Neural cell (in vitro differentiated cells): ENCODE measurements around the gene EPHB4.

ENCODE experiments used
- EP300 ChIP-seq: fragments of 450-650 bp; conservative IDR thresholded peaks from 2 replicates; pipeline ENCODE4 v1.6.1; 2014; ENCODE audit warnings: antibody characterized with exemption, mild to moderate bottlenecking, moderate library complexity; ENCODE audit not compliant: poor library complexity, severe bottlenecking
- EZH2 ChIP-seq: fragments of 200-600, 300-800 bp; shearing (Covaris generic), sonication (generic); IDR thresholded peaks from 2 replicates; pipeline ENCODE4 v1.6.1; 2014; ENCODE audit warnings: antibody characterized with exemption, low read length, borderline replicate concordance, mild to moderate bottlenecking; ENCODE audit not compliant: insufficient read depth, poor library complexity, severe bottlenecking
- POLR2AphosphoS5 ChIP-seq: IDR thresholded peaks from 2 replicates; pipeline ENCODE4 v1.6.1; 2012
- RAD21 ChIP-seq: fragments of 450-650 bp; conservative IDR thresholded peaks from 2 replicates; pipeline ENCODE4 v1.6.1; 2014; ENCODE audit warnings: antibody characterized with exemption, mild to moderate bottlenecking, moderate library complexity
- TF ChIP-seq, protein P1 (sequence below): fragments of 450-650 bp; IDR thresholded peaks from 2 replicates; pipeline ENCODE4 v1.5.1; 2014; ENCODE audit warnings: antibody characterized with exemption, mild to moderate bottlenecking, moderate library complexity; ENCODE audit not compliant: poor library complexity, severe bottlenecking
- TF ChIP-seq, protein P2 (sequence below): IDR thresholded peaks from 2 replicates; pipeline ENCODE4 v1.6.1; 2012; ENCODE audit warnings: borderline replicate concordance

DNA sequence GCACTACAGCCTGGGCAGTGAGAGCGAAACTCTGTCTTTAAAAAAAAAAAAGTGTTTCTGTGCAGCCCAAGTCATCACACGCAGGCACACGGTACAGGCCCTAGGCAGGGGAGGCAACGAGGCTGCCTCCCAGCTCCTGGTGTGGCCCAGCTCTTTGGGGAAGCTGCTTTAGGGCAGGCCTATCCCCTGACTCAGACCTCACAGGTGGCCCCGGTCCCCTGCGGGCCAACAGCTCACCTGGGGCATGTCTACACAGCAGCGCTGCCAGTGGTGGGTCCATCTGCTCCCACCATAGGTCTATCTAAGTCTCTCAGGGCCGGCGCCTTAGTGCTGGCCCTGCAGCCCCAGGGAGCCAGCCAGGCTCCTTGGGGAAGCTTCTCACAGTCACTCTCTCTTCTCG, 62.5 kb downstream of the EPHB4 start:
- no peak for TF ChIP-seq EP300
- TF ChIP-seq, protein P1, sequence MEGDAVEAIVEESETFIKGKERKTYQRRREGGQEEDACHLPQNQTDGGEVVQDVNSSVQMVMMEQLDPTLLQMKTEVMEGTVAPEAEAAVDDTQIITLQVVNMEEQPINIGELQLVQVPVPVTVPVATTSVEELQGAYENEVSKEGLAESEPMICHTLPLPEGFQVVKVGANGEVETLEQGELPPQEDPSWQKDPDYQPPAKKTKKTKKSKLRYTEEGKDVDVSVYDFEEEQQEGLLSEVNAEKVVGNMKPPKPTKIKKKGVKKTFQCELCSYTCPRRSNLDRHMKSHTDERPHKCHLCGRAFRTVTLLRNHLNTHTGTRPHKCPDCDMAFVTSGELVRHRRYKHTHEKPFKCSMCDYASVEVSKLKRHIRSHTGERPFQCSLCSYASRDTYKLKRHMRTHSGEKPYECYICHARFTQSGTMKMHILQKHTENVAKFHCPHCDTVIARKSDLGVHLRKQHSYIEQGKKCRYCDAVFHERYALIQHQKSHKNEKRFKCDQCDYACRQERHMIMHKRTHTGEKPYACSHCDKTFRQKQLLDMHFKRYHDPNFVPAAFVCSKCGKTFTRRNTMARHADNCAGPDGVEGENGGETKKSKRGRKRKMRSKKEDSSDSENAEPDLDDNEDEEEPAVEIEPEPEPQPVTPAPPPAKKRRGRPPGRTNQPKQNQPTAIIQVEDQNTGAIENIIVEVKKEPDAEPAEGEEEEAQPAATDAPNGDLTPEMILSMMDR: no peak
- TF ChIP-seq POLR2AphosphoS5: no peak
- TF ChIP-seq RAD21: no peak
- no peak for TF ChIP-seq EZH2
- TF ChIP-seq, protein P2, sequence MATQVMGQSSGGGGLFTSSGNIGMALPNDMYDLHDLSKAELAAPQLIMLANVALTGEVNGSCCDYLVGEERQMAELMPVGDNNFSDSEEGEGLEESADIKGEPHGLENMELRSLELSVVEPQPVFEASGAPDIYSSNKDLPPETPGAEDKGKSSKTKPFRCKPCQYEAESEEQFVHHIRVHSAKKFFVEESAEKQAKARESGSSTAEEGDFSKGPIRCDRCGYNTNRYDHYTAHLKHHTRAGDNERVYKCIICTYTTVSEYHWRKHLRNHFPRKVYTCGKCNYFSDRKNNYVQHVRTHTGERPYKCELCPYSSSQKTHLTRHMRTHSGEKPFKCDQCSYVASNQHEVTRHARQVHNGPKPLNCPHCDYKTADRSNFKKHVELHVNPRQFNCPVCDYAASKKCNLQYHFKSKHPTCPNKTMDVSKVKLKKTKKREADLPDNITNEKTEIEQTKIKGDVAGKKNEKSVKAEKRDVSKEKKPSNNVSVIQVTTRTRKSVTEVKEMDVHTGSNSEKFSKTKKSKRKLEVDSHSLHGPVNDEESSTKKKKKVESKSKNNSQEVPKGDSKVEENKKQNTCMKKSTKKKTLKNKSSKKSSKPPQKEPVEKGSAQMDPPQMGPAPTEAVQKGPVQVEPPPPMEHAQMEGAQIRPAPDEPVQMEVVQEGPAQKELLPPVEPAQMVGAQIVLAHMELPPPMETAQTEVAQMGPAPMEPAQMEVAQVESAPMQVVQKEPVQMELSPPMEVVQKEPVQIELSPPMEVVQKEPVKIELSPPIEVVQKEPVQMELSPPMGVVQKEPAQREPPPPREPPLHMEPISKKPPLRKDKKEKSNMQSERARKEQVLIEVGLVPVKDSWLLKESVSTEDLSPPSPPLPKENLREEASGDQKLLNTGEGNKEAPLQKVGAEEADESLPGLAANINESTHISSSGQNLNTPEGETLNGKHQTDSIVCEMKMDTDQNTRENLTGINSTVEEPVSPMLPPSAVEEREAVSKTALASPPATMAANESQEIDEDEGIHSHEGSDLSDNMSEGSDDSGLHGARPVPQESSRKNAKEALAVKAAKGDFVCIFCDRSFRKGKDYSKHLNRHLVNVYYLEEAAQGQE: no peak
